ENCODE measurements around the gene PCDH9.
A peak's percentile ranks its signal among the peaks of the same experiment; 100 is the strongest.

The PCDH9 gene

DNA sequence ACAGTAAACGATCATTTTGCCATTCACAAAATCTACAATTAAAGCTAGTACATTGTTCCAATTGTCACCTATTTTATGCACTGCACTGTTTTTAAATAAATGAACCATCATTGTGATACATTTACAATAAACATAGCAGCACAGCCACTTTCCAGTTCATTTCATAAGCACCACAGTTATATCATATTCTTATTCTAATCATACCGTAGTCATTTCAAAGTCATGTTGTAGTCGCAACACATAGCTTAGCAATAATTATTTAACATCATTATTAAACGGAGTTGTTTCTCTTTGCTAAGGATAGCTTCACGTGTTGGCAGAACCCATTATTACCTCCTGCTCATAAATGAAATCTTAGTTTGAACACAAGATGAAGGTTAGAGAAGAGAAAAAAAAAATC is 2.2 kb upstream of the PCDH9 start:
- Histone ChIP-seq H3K4me2 (ENCODE audit: low read length) (no peak overlapping the region), H4K20me1 (ENCODE audit: insufficient read depth, low read length) (no peaks in the 10 kb centered on the region), H3K79me2 (ENCODE audit: low read length) (no peaks in the 10 kb centered on the region), H3K9ac (ENCODE audit: low read length) (no peak overlapping the region), H2AFZ (ENCODE audit: low read depth, low read length) (no peak overlapping the region), H3K27me3 (ENCODE audit: low read depth, low read length) (peaks cover 19% of the 10 kb centered on the region), H3K4me1 (ENCODE audit: low read length) (peaks cover 16% of the 10 kb centered on the region), H3K27ac (ENCODE audit: low read length) (no peak overlapping the region), H3K4me3 (ENCODE audit: low read length) (no peak overlapping the region), H3K36me3 (replicated peaks; ENCODE audit: low read depth, low read length) (no peaks in the 10 kb centered on the region), H3K9me3 (ENCODE audit: insufficient read depth, low read length) (no peaks in the 10 kb centered on the region)
- TF ChIP-seq, protein P1, sequence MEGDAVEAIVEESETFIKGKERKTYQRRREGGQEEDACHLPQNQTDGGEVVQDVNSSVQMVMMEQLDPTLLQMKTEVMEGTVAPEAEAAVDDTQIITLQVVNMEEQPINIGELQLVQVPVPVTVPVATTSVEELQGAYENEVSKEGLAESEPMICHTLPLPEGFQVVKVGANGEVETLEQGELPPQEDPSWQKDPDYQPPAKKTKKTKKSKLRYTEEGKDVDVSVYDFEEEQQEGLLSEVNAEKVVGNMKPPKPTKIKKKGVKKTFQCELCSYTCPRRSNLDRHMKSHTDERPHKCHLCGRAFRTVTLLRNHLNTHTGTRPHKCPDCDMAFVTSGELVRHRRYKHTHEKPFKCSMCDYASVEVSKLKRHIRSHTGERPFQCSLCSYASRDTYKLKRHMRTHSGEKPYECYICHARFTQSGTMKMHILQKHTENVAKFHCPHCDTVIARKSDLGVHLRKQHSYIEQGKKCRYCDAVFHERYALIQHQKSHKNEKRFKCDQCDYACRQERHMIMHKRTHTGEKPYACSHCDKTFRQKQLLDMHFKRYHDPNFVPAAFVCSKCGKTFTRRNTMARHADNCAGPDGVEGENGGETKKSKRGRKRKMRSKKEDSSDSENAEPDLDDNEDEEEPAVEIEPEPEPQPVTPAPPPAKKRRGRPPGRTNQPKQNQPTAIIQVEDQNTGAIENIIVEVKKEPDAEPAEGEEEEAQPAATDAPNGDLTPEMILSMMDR (IDR thresholded peaks at IDR 0.05; ENCODE audit: low read depth, low read length) = no peak
- TF ChIP-seq EZH2phosphoT487 (IDR thresholded peaks at IDR 0.05; ENCODE audit: low read depth) = no peak

DNA sequence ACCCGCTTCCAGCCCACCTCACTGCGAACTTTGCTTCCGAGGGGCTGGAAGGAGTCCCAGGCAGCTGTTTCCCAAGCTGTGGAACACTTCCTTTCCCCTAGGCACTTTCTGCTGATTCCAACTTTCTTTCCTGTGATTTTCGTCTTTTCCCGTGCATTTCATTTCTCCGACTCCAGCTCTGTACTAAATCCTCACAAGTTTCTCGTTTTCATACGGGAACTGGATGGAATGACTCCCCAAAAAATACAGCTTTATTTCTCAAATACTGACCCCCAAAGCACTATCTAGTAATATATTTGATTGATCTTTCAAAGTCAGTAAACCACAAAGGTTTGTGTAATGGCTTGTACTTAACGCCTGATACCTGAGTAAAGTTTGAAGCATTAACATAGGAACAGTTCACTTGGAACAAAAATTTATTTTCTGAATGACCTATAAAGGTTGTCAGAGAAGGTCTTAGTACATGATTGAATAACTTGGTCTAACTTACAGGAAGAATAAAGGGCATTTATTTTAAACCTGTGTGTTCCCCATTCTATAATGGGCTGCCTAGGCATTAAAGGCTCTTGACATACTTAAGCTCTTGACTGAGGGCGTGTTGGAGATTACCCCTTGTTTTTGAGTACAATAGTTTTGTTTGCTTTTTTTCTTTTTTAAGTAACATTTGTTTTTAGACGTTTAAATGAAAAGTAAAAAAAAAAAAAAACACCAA is 1.3 kb upstream of the PCDH9 start:
- Histone ChIP-seq H3K79me2 (ENCODE audit: low read length) (no peaks in the 10 kb centered on the region), H3K27me3 (ENCODE audit: low read depth, low read length) (peaks cover 20% of the 10 kb centered on the region), H3K4me3 (ENCODE audit: low read length) (peak overlapping the region; percentile 91), H3K4me1 (ENCODE audit: low read length) (peaks cover 16% of the 10 kb centered on the region), H3K9ac (ENCODE audit: low read length) (peak overlapping the region; percentile 89), H3K9me3 (ENCODE audit: insufficient read depth, low read length) (no peaks in the 10 kb centered on the region), H4K20me1 (ENCODE audit: insufficient read depth, low read length) (no peaks in the 10 kb centered on the region), H2AFZ (ENCODE audit: low read depth, low read length) (peak overlapping the region; percentile 90), H3K4me2 (ENCODE audit: low read length) (peak overlapping the region; percentile 76), H3K27ac (ENCODE audit: low read length) (no peak overlapping the region), H3K36me3 (replicated peaks; ENCODE audit: low read depth, low read length) (no peaks in the 10 kb centered on the region)
- TF ChIP-seq EZH2phosphoT487 (IDR thresholded peaks at IDR 0.05; ENCODE audit: low read depth) = no peak
- TF ChIP-seq, protein P1 (IDR thresholded peaks at IDR 0.05; ENCODE audit: low read depth, low read length) = no peak

DNA sequence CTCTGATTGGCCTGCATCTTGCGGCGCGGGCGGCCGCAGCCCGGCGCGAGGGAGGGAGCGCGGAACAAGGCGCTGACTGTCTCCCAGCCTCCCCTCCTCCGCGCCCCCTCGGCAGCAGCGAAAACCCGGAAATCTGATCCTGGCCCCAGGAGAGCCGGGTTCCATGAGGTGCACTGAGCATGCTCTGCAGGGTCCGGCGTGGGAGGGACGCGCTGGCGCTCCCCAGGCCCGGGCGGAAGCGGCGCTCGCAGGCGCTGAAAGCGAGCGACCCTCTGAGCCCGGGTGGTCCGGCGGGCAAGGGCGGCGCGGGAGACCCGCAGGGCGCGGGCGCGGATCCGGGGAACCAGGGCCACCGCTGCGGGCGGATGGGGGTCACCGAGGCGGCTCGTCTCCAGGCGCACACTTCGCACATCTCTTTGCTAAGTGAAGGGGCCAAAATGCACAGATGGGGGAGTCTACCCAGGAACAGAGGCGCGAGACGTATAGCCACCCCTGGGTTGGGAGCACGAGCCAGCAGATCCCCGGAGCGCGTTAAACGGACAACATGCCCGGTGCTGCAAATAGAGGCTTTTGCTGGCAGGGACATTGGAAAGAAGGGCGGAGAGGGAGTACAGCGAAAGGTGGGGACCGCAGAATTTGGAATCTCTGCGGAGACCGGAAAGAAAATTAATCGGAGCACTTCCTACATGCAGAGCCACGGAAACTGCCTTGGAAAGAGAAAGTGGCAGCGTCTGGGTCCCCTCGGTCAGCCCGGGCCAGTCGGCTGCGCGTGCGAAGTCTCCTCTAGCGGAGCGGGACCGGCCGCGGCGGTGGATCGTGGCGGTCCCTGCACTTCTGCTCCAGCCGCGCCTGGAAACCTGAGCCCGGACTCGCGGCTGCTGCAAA is 510 bp upstream of the PCDH9 start:
- no peaks in the 10 kb centered on the region for H3K36me3 ChIP-seq (replicated peaks; ENCODE audit: low read depth, low read length)
- H3K4me3 ChIP-seq (ENCODE audit: low read length) = peak overlapping the region; percentile 91
- H3K27ac ChIP-seq (ENCODE audit: low read length) = peak overlapping the region; percentile 46
- peak overlapping the region; percentile 95 for H3K4me2 ChIP-seq (ENCODE audit: low read length)
- no peaks in the 10 kb centered on the region for H3K9me3 ChIP-seq (ENCODE audit: insufficient read depth, low read length)
- TF ChIP-seq, protein P1 (IDR thresholded peaks at IDR 0.05; ENCODE audit: low read depth, low read length) = no peak
- no peak for TF ChIP-seq EZH2phosphoT487 (IDR thresholded peaks at IDR 0.05; ENCODE audit: low read depth)
- H4K20me1 ChIP-seq (ENCODE audit: insufficient read depth, low read length) = no peaks in the 10 kb centered on the region
- peaks cover 20% of the 10 kb centered on the region for H3K27me3 ChIP-seq (ENCODE audit: low read depth, low read length)
- peak overlapping the region; percentile 90 for H2AFZ ChIP-seq (ENCODE audit: low read depth, low read length)
- H3K79me2 ChIP-seq (ENCODE audit: low read length) = no peaks in the 10 kb centered on the region
- H3K4me1 ChIP-seq (ENCODE audit: low read length) = peaks cover 16% of the 10 kb centered on the region
- H3K9ac ChIP-seq (ENCODE audit: low read length) = peak overlapping the region; percentile 89

DNA sequence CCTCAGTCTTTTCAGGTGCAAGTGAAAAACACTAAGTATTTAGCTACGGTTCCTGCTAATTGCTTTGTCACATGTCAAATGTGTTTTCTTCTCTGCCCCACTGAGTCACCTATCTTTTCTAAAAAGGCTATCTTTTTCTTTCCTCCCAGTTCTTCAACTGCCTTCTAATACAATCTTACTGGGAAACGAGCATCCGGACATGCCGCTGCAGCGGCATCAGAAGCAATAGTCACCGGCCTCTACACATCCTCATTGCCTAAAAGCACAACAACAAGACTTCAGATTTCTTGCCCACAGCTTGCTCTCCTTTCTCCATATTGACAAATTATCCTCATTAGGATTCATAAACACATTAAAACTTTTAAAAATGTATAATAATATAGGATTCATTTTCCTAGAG is 1.2 kb downstream of the PCDH9 start:
- Histone ChIP-seq H3K4me2 (ENCODE audit: low read length) (peak overlapping the region; percentile 95), H3K79me2 (ENCODE audit: low read length) (no peaks in the 10 kb centered on the region), H4K20me1 (ENCODE audit: insufficient read depth, low read length) (no peaks in the 10 kb centered on the region), H3K4me3 (ENCODE audit: low read length) (peak overlapping the region; percentile 91), H3K9ac (ENCODE audit: low read length) (no peak overlapping the region), H3K27ac (ENCODE audit: low read length) (no peak overlapping the region), H3K27me3 (ENCODE audit: low read depth, low read length) (peaks cover 20% of the 10 kb centered on the region), H2AFZ (ENCODE audit: low read depth, low read length) (no peak overlapping the region), H3K9me3 (ENCODE audit: insufficient read depth, low read length) (no peaks in the 10 kb centered on the region), H3K36me3 (replicated peaks; ENCODE audit: low read depth, low read length) (no peaks in the 10 kb centered on the region), H3K4me1 (ENCODE audit: low read length) (peaks cover 21% of the 10 kb centered on the region)
- TF ChIP-seq, protein P1 (IDR thresholded peaks at IDR 0.05; ENCODE audit: low read depth, low read length) = no peak
- TF ChIP-seq EZH2phosphoT487 (IDR thresholded peaks at IDR 0.05; ENCODE audit: low read depth) = no peak

Measured in OCI-LY3 (cell line).